Stimulated activated CD4-positive, alpha-beta T cell treated with anti-CD3 and anti-CD28 coated beads, Interleukin-1b, Interleukin-23, amount 100 ng/mL, for 1 hour (primary cell): ENCODE data around the gene SRRM2.

Experiments
- DNase-seq, 2 donors: peaks; one replicate each; pipeline ENCODE4 v3.0.0-alpha.2; 2020; ENCODE audit warnings: low read depth in 2 of 2

The SRRM2 gene

DNA sequence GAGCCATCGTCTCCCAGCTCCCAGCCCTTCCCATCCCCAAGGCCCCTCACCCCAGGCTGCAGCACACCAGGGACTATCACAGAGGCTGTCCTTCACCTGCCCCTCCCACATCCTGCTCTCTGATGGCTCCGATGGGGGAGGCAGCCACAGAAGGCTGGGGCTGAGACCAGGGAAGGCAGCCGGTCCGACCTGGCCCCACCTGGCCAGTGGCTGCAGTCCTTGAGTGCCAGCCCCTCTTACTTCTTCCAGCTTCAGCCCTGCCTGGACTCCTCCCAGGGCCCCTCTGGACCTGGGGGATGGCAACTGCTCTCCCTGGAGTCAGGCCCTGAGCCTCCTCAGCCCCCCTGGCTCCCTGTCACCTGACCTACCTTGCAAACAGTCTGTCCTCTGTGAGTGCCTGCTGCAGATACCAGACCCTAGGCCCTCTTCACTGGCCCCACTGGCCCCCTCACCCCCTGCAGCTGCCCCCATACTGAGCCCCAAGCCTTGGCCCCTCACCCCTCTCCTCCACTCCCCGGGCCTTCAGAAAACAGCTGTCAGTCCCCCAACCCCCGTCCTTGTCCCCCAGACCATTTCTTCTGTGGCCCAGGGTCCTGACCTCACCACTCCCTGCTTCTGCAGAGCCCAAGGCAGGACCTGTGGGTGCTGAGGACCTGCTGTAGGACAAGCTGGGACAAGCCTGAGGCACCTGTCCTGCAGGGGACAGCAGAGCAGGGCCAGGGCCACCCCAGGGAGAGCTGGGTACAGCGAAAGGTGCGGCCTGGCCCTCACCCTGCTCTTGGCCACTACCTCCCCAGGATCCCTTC lies 12.6 kb upstream of the SRRM2 start:
- DNase-seq, result no peak

- DNase-seq, result no peak
Measured at GRCh38 chr16:2740476-2740875, 12.0 kb upstream of the SRRM2 start.

- DNase-seq, result no peak
Measured at GRCh38 chr16:2741168-2741567, 11.3 kb upstream of the SRRM2 start.

DNA sequence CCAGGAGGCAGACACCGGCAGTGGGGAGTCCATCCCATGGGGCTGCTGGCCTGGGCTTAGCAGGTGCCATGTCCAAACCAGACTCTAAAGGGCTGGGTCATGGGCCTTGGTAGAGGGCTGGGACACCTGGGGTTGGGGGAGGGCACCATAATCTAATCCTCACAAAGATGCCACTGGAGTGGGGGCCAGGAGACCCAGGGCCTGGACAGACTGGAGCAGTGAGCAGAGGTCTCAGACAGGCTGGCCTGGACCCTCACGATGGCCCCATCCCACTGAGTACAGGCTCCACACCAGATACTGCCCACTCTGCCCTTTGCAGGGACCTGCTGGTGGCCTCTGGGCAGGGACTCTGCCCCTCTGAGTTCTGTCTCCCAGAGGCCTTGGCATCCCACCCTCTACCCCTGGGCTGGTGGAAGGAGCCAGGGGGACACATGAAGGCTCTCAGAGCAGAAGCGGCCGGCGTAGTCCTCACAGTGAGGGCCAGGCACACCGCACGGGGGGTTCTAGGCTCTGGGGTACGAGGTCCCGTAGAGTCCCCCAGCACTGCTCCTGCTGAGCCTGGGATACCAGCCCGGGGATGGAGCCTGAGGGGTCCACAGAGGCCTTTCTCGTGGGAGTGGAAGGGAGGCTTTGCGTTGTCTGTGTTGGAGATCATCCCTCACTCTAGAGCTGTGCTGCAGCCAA lies 10.0 kb upstream of the SRRM2 start:
- DNase-seq, result no peak

DNA sequence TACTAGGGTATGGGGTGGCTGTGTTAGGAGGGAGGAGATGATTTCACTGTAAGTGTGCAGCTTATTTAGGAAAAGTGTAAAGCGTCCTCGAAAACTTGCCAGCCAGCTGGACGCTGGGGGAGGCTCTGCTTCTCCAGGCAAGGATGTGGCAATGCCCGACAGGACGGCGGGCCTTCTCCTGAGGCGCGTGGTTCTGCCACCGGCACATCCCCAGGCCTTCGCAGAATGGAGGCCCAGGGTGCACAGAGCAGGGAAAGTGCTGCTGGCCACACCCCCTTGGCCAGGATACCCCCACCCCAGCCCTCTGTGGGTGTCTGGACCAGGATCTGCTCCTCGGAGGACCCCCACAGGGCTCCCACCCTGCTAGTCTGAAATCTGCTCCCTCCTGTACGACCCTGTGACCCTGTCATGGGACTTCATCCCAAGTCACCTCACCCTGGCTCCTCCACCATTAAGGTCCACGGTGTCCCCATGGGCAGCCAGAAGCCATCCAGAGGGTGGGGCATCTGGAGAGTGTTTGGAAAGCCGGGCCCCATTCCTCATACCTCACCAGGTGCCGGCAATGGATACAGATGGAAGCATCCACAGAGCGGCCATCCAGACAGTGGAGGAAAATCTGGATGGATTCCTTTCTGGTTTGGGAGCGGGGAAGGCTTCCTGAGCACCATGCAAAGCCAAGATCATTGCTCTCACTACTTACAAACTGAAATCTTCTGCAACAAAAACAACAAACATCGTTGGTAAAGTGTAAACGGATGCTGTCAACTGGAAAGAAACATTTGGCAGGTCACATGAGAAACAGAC lies 9.2 kb upstream of the SRRM2 start:
- no peak for DNase-seq

DNA sequence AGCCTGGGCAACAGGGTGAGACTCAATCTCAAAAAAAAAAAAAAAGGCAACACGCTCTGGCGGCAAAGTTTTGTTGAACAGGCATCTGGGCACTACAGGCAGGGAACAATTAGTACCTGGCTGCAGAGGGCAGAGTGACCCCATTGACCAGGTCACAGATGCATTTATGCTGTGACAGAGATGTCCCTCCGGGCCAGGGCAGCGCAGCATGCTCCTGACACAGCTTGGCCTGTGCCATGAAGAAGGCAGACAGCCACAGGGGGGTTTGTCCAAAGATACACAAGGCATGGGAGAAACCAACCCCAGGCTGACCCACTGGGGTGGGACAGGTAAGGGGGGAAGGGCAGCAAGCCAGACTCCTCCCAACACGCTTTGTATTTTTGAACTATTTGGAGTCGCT lies 7.7 kb upstream of the SRRM2 start:
- DNase-seq, result no peak

DNA sequence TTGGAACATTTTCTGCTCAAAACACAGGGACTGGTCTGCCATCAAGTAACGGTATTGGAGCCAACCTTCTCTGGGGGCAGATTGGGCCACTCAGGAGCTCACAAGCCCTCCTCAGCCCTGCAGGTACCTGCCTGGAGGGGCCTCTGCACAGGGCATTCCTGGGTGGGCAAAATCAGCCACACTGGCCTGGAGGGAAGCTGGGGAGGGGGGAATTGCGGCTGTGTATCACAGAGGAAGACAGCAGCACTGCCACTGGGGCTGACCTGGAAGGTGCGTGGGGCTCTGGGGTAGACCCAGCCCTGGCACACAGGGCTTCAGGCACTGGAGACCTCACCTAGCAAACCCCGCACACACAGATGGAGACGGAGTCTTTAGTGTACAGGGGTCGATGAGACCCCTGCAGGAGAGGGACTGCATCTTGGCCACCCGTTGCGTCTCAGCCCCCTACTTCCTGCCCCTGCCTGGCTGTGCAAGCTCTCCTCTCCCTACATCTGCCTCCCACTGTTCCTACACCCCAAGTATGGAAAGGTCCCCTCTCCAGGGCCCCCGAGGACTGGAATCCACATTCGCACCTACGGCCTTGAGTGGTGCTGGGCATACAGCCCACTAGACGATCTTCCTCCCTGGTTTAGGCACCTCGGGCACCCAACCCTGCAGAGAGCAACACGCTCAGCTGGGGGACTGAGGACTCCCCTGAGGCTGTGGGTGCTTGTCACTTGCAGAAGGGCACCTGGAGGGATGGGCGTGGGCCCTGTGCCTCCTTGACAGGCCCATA lies 7.1 kb upstream of the SRRM2 start:
- DNase-seq, result no peak

DNA sequence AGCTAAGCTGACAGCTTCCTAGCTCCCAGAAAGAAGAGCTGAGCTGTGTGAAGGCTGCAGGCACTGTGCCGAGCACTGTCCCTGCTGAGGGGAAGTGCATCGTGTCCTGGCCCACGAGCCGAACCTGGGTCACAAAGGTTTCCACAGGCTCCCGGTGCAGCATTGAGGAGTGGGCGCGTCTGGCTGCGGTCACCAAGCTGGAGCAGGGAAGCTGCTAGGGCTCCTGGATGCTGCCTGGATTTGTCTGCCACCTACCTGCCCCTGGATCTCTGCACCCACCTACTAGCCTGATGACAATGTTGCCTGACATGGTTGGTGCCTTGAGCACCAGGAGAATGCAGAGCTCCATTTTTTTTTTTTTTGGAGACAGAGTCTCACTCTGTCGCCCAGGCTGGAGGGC lies 6.5 kb upstream of the SRRM2 start:
- DNase-seq, result no peak

GRCh38 chr16:2748757-2749455 lies 3.5 kb upstream of the SRRM2 start:
- DNase-seq, result no peak

GRCh38 chr16:2749476-2749875 lies 3.0 kb upstream of the SRRM2 start:
- DNase-seq, result no peak

DNA sequence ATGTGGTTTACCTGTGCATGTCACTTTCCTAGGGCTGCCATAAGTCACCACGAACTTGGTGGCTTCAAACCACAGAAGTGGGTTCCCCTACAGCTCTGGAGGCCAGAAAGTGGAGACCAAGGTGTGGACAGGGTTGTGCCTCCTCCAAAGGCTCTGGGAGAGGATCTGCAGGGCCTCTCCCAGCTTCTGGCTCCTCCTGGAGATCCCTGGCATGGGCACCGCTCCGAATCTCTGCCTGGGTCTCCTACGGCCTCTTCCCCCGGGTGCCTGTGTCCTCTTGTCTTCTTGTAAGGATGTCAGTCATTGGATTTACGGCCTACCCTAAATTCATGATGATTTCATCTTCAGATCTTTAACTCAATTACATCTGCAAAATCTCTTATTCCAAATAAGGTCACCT lies 2.5 kb upstream of the SRRM2 start:
- no peak for DNase-seq

- no peak for DNase-seq
Measured at GRCh38 chr16:2751577-2752034, 832 bp upstream of the SRRM2 start.

DNA sequence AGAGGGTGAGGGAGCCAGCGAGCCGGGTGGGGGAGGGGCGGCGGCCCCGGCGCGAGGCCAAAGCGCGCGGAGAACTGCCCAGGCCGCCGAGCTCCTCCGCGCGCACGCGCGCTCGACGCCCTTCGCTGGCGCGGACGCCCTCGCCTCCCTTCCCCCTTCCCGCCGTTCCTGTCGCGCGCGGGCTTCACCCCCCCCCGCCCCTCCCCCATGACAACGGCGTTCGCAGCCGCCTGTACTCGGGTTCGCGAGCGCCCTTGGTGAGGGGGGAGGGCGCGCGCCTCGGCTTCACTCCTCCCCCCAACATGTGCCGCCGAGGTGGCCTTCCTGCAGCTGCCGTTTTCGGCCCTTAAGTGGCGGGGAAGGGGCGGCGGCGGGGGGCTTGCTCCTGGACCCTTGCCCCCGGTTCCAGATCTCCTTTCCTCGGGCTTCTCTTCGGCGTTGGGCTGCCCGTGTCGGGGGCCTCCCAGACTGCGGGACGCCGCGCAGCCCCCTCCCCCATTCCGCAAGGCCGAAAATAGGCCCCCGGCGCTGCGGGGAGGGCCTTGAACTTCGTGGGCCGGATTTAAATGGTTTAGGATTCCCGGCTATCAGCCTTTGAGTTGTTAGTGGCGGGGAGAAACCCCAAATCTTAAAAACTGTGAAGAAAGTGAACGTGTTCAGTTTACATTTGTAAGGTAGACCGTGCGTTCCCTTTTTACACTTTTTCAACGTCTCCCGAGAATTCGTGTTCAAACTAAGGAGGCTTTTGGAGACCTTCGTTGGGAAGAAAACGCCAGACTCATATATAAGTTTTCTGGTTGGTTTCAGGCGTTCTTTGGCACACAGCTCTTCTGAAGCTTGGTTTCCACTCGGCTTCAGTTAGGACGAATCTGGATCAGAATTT lies 653 bp downstream of the SRRM2 start:
- peak in 1 of 2 donors; percentile 48 for DNase-seq

- no peak for DNase-seq
Measured at GRCh38 chr16:2753733-2754020, 1.2 kb downstream of the SRRM2 start.

GRCh38 chr16:2755158-2755557 lies 2.7 kb downstream of the SRRM2 start:
- no peak for DNase-seq

- DNase-seq, result no peak
Measured at GRCh38 chr16:2756288-2757015, 4.0 kb downstream of the SRRM2 start.

DNA sequence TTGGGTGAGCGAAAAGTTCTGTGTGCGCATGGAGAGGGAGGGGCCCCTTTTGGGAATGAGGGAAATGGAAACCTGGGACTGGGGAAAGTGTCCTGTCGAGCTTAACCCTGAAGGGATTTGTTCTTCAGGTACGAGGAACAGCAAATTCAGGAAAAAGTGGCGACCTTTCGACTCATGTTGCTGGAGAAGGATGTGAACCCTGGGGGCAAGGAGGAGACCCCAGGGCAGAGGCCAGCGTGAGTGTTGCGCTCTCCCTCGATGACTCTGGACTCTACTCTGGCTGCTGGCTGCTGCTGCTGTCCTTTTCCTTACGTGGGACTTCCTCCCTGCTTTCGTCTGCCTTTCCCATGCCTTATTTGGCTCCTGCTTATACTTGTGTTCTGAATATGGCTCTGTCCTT lies 4.9 kb downstream of the SRRM2 start:
- DNase-seq, result no peak

DNA sequence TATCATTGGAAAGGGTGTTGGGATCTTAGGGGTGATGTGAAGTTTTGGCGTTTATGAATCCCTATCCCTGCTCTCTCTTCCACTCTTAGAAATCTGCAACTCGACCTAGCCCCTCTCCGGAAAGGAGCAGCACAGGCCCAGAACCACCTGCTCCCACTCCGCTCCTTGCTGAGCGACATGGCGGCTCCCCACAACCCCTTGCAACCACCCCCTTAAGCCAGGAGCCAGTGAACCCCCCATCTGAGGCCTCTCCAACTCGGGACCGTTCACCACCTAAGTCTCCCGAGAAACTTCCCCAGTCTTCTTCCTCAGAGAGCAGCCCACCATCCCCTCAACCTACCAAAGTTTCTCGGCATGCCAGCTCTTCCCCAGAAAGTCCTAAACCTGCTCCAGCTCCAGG lies 9.0 kb downstream of the SRRM2 start:
- DNase-seq, result no peak

GRCh38 chr16:2761886-2762583 lies 9.6 kb downstream of the SRRM2 start:
- no peak for DNase-seq
